Lung (tissue), 12 donors: ENCODE results near the gene SCARF1. TPM values are rescaled to one million over a fixed set of nuclear protein-coding genes. Genes with fewer than 3 reads are reported as not detected.
"Not testable (repeated sequence)": the region's sequence is repeated elsewhere in the genome, so short reads cannot be mapped to it uniquely, and the experiment has no call there.

Experiments
- ATAC-seq: fragments of 200-7000 bp; cut with Tn5 transposase; one replicate; pipeline ENCODE4 v1.9.1; 2020; ENCODE audit warnings: moderate number of reproducible peaks; ENCODE audit not compliant: insufficient read depth, low FRiP score
- DNase-seq, 3 donors: peaks; one replicate each; pipeline ENCODE4 v3.0.0-alpha.2; 2013 to 2017
- H3K27ac ChIP-seq, 2 donors: one replicate each; pipeline ENCODE4 v1.5.1; 2013; ENCODE audit warnings: mild to moderate bottlenecking in 2 of 2, moderate library complexity in 2 of 2, control low read depth in 1 of 2, inconsistent platforms in 1 of 2, low read depth in 1 of 2, low read length in 1 of 2
- H3K27me3 ChIP-seq, 3 donors: one replicate each; pipeline ENCODE4 v1.5.1; 2013; ENCODE audit warnings: low read length in 2 of 3; ENCODE audit not compliant: control insufficient read depth in 3 of 3, insufficient read depth in 3 of 3
- H3K36me3 ChIP-seq, 4 donors: one replicate each; pipeline ENCODE4 v1.5.1; 2013; ENCODE audit warnings: low read length in 4 of 4, mild to moderate bottlenecking in 1 of 4, moderate library complexity in 1 of 4; ENCODE audit not compliant: control insufficient read depth in 4 of 4, insufficient read depth in 4 of 4
- H3K4me1 ChIP-seq, 5 donors: one replicate each; pipeline ENCODE4 v1.5.1; 2013; ENCODE audit warnings: low read length in 5 of 5, mild to moderate bottlenecking in 2 of 5, moderate library complexity in 1 of 5; ENCODE audit not compliant: control insufficient read depth in 5 of 5, insufficient read depth in 5 of 5
- H3K4me3 ChIP-seq: one replicate; pipeline ENCODE4 v1.5.1; 2013; ENCODE audit warnings: mild to moderate bottlenecking, control low read depth, moderate library complexity
- H3K9ac ChIP-seq, 2 donors: one replicate each; pipeline ENCODE4 v1.5.1; 2013; ENCODE audit warnings: low read length in 2 of 2, control low read depth in 1 of 2; ENCODE audit not compliant: insufficient read depth in 1 of 2
- H3K9me3 ChIP-seq, 4 donors: one replicate each; pipeline ENCODE4 v1.5.1; 2013; ENCODE audit warnings: low read length in 3 of 4, mild to moderate bottlenecking in 1 of 4, moderate library complexity in 1 of 4; ENCODE audit not compliant: control insufficient read depth in 4 of 4, insufficient read depth in 3 of 4
- CTCF ChIP-seq: IDR thresholded peaks from 2 replicates; pipeline ENCODE4 v1.5.1; 2012; ENCODE audit warnings: mild to moderate bottlenecking; ENCODE audit errors: control extremely low read depth, extremely low read depth
- WGBS, 2 donors: extraction: QIAGEN DNeasy Blood & Tissue Kit; methylation state at CpG; one replicate each; pipeline ENCODE4 v1.1.7; 2013; 5-methylcytosine and 5-hydroxymethylcytosine counted together
- polyA plus RNA-seq, 2 donors: library from polyadenylated mRNA; stranded (reverse); fragments of 200-250 nt; gene quantifications; one replicate each; pipeline ENCODE4 v1.2.1, GENCODE V29; 2013
- total RNA-seq, 2 donors: library from RNA; depleted of rRNA in 1 of 2; stranded (reverse); fragments of >200 nt in 1 of 2; gene quantifications; one replicate each; pipeline ENCODE4 v1.2.1, GENCODE V29; 2014 to 2021
- donor health status: control.
- donor health status: control.
- donor health status: Bipolar disorder and iron deficiency.
- donor health status: healthy.
- donor health status: DM: yes; HTN: yes; CAD: no.

The SCARF1 gene
- total and polyA plus RNA-seq, 4 donors = 17.1 to 39.7 (median 29.4) TPM

DNA sequence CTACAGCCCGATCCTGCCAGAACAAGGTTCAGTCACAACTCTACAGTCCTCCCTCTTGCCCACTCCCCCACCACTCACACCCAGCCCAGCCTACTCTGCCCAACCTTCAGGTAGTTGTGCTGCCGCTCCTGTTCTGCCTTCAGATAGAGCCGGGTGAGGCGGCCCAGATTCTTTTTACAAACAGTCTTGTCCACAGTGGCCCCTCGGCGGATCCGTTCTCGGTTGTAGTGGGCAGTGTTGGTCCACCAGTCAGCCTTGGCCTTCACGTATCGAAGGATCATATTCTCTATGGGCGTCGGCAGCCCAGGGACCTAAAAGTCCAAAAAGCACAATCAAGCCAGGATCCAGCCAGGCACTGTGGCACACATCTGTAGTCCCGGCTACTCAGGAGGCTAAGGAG is 30.9 kb upstream of the SCARF1 start:
- no peak for ATAC-seq
- 98% methylated on average over 13 of the region's 13 CpGs for WGBS, 2 donors

GRCh38 chr17:1673041-1673785 is 27.7 kb upstream of the SCARF1 start:
- DNase-seq = no peak
- 83 to 86% methylated on average over 26 of the region's 26 CpGs for whole genome bisulfite sequencing, 2 donors

More for the DNA sequence above, 30.9 kb upstream of the SCARF1 start:
- no peaks in the 10 kb centered on the region for H3K4me1 ChIP-seq
- no peak overlapping the region for H3K9ac ChIP-seq
- no peak overlapping the region for H3K27ac ChIP-seq
- no peaks in the 10 kb centered on the region for H3K9me3 ChIP-seq
- no peak overlapping the region for H3K4me3 ChIP-seq
- H3K36me3 ChIP-seq = peaks cover 72 to 79% (median 78%) of the 10 kb centered on the region in 4 donors
- no peak for DNase-seq
- TF ChIP-seq CTCF = no peak
- no peaks in the 10 kb centered on the region for H3K27me3 ChIP-seq

GRCh38 chr17:1663934-1664333 is 18.4 kb upstream of the SCARF1 start:
- not testable (repeated sequence) for DNase-seq, H3K9me3 ChIP-seq, H3K4me3 ChIP-seq, H3K4me1 ChIP-seq, H3K27me3 ChIP-seq, H3K9ac ChIP-seq, H3K27ac ChIP-seq, ATAC-seq
- peaks cover 34 to 53% (median 46%) of the 10 kb centered on the region in 4 donors for H3K36me3 ChIP-seq
- 90 to 94% methylated on average over 5 of the region's 5 CpGs for WGBS, 2 donors

More at GRCh38 chr17:1673041-1673785, 27.7 kb upstream of the SCARF1 start:
- H3K4me3 ChIP-seq = no peak overlapping the region
- peaks cover 50 to 73% (median 63%) of the 10 kb centered on the region in 4 donors for H3K36me3 ChIP-seq
- no peak for ATAC-seq
- H3K9me3 ChIP-seq = no peaks in the 10 kb centered on the region
- no peaks in the 10 kb centered on the region for H3K27me3 ChIP-seq
- H3K9ac ChIP-seq = no peak overlapping the region
- no peak for TF ChIP-seq CTCF
- H3K27ac ChIP-seq = no peak overlapping the region
- peaks cover 0 to 15% (median 4%) of the 10 kb centered on the region in 5 donors for H3K4me1 ChIP-seq

DNA sequence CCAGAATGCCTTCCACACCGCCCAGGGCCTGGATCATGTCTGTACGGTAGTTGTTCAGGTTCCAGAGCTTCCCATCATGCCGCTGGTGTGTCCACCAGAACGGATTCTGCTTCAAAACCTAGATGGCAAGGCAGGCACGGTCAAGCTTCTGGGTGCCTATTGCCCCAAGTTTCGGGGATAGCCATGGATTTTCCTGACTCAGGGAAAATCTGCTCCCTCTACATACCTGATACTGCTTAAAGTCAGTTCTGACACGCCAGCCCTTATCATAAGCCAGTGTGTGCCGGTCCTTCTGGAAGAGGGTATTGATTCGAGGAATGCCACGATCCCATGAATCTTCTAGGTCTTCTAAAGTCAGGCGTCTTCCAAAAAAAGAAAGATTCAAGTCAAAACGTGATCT is 15.5 kb upstream of the SCARF1 start:
- H3K27ac ChIP-seq = no peak overlapping the region
- peak overlapping the region in 1 of 2 donors; percentile 32 for H3K9ac ChIP-seq
- WGBS, 2 donors = 94 to 96% methylated on average over 12 of the region's 12 CpGs
- H3K27me3 ChIP-seq = no peaks in the 10 kb centered on the region
- H3K36me3 ChIP-seq = peaks cover 47 to 64% (median 59%) of the 10 kb centered on the region in 4 donors
- DNase-seq (no peak), ATAC-seq (no peak)
- TF ChIP-seq CTCF = no peak
- no peak overlapping the region for H3K4me3 ChIP-seq
- H3K9me3 ChIP-seq = no peaks in the 10 kb centered on the region
- no peaks in the 10 kb centered on the region for H3K4me1 ChIP-seq
